ENCODE results near the gene PHACTR1.

The PHACTR1 gene

GRCh38 chr6:13172291-13172690 lies 455.7 kb downstream of the PHACTR1 start:
- no peak for DNase-seq

- DNase-seq: no peak
Observed at GRCh38 chr6:13175087-13175486, 458.5 kb downstream of the PHACTR1 start.

DNA sequence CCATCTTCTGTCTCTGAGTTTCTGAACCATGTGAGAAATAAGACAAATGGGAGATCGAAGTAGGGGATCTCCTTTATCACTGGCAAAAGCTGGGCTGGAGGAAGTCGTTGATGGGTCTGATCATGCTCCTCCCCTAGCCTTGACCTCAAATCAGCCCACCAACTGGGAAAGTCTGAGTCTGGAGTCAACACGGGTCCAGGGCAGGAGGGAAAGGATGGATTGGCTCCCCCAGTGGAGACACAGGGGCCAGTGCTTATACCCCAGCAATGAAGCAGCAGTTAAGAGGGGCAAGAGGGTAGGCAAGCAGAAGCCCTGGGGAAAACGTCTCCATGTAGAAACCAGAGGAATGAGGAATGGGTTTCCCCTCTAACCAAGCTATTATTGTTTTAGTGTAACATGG lies 459.2 kb downstream of the PHACTR1 start:
- DNase-seq: no peak

- no peak for DNase-seq
Observed at GRCh38 chr6:13177664-13178063, 461.1 kb downstream of the PHACTR1 start.

DNA sequence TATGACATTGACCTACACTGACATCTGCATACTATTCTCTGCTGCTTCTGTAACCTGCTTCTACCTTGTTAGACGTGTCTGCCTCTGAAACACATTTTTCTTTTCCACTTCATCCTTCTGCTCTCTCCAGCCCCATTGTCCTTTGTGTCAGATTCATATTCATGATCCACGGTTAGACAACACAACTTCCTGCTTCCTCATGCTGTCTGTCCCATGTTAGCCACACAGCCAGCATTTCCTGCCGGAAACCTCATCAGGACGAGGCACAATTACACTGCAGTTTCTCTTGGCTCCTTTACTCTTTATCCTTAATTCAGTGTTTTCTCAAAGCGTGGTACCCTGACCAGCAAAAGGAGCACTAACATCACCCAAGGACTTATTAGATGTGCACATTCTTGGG lies 461.5 kb downstream of the PHACTR1 start:
- no peak for DNase-seq

DNA sequence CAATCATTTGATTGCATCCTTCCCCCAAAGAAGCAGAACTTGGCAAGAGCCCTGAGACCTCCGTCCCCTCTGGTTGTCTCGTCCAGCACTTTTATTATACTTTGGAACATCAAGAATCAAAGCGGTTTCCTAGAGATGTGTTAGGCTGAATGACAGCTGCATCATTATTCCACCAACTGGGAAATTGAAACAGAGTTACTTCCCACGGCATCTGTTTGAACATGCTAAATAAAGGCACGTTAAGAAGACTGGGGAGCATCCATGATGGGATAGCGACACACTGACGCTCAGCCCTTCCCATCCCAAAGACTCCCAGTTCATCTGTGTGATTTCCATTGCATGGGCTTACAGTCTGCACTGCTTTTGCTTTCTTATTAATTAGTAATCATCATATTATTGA lies 464.0 kb downstream of the PHACTR1 start:
- DNase-seq: no peak

DNA sequence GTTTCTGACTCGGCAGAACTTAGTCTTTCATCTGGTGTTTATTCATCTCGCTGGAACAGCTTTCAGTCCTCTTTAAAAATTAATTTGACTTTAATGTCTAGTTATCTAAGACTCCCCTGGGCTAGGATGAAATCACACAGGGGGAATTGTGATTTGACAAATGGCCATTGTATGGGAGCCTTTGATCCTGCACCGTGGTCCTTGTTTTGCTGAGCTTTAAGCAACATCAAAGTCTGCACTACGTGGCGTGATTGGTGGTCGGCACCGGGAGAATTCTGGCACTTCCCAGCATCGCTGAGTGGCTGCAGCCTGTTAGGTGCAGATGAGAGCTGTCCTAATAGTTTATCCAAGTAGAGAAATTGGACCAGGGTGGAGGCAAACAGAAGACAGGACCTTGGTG lies 464.8 kb downstream of the PHACTR1 start:
- no peak for DNase-seq

DNA sequence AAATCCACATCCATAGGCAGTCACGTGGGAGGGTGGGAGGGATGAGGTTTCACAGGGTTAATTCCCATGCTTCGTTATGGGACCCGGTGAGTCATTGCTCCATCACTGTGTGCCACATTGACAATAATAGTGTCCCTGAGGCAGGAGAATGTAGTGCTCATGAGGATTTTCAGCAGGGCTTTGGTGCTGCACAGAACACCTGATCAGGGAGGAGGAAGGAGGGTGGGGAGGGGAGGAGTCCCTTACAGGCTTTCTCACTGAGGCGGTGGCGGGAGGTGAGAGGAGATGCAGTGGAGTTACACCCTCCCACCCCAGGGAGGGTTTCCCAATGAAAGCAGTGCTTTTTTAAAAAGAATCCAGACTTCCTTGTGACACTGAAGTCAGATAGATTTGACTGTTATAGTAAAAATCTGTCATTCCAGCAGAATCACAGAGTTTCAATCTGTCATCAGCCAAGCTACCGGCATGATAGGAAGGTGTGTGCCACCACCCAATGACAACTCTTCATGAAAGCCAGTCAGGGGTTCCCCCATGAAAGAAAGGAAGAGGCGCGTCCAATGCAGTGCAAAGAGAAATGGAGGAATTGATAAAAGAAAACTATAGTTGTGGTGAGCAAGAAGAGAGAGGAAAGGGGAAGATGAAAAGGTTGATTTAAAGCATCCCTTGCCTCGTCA lies 467.0 kb downstream of the PHACTR1 start:
- DNase-seq: no peak

DNA sequence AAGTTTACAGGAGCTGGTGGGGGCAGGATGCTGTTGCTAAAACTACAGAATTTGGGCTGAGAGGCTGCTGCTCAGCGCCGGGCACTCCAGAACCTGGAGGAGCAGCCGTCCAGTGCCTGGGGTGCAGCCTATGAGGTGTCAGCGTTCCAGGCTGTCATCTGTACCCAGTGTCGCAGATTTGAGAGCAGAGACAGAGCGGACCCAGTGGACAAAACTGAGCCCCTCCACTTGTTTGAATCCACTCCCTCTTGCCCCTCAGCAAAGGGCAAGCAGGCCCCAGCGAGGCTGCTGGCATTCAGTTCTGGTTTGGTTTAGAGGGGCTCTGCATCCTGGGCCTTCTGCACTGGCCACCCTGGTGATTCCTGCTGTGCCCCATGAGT lies 467.5 kb downstream of the PHACTR1 start:
- no peak for DNase-seq

- DNase-seq: no peak
Observed at GRCh38 chr6:13184547-13184946, 468.0 kb downstream of the PHACTR1 start.

- no peak for DNase-seq
Observed at GRCh38 chr6:13186861-13187260, 470.3 kb downstream of the PHACTR1 start.

DNA sequence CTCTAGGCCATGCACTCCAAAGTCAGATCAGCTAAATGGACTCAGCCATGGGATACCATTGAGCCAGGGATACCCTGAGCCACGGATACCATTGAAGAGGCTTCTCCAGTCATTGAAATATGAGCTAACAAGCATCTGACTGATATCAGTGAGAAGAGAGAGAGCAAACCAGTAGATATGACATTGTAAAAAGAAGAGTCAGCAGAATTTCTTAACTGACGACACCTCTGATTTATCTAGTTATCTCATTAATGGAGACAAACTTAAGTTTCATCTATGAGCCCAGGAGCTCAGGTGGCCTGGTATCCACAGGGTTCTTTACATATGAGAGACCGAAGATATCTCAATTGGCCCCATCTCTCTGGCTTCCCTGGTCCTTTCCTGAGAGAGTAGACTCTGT lies 471.1 kb downstream of the PHACTR1 start:
- no peak for DNase-seq

GRCh38 chr6:13188306-13188705 lies 471.7 kb downstream of the PHACTR1 start:
- DNase-seq: no peak

DNA sequence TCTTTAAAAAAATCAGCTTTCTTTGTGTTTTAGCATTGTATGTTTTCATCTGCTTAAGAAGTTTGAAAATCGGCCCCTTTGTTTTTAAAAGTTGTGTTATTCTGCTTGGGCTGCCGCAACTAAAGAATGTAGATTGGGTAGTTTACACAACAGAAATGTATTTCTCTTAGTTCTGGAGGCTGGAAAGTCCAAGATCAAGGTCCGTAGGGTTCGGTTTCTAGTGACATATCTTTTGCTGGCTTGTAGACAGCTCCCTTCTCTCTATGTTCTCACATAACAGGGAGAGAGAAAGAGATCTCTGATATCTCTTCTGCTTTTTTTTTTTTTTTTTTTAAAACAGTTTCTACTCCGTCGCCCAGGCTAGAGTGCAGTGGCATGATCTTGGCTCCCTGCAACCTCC lies 473.1 kb downstream of the PHACTR1 start:
- DNase-seq: no peak

DNA sequence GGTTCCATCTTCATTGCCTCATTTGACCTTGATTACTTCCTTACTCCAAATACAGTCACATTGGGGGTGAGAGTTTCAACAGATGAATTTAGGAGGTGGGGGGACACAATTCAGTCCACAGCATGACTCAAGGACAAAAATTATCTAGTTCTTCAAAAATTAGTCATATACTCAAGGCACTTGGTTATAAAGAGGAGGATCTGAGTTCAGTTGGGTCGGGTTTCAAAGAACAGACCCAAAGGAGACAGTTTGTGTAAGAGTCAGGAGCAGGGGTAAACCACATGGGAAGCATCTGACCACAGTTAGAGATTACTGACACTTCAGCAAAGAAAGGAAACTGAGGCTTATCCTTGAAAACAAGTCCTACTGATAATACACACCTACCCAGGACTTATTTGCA lies 473.8 kb downstream of the PHACTR1 start:
- DNase-seq: no peak

DNA sequence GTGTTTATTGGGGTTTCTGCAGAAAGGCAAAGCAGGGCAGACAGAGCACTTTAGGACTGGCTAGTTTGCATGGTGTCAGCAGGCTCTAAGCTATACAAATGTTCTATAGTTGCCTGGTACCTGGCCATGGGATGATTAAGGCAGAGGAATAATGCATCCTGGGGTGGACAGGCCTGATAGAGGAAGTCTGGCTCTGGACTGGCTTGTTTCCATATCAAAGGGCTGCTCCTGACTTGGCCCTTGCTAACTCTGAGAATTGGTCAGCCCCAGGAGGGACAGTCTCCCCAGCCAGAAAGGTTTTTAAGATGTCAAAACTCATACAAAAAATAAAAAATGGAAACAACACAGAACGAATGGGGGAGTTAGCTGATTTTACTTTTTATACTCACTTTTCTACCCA lies 474.9 kb downstream of the PHACTR1 start:
- DNase-seq: no peak

DNA sequence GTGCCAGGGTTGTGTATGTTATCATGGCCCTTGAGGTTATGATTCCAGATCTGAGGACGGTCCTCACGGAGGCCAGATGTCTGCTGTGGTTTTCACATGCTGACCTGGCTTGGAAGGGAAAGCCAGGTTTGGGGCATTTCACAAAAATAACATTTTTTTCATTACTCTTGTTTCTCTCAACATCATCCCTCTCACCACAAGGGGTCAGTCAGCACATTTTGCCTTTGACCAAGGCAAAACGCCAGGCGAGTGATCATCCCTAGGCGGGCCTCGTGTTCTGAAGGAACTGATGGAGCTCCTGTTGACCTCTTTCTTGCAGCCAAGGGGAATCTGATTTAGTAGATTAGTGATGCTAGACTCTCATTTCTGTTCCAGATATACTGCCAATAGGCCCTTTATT lies 478.3 kb downstream of the PHACTR1 start:
- DNase-seq: peak; percentile 13 to 48

DNA sequence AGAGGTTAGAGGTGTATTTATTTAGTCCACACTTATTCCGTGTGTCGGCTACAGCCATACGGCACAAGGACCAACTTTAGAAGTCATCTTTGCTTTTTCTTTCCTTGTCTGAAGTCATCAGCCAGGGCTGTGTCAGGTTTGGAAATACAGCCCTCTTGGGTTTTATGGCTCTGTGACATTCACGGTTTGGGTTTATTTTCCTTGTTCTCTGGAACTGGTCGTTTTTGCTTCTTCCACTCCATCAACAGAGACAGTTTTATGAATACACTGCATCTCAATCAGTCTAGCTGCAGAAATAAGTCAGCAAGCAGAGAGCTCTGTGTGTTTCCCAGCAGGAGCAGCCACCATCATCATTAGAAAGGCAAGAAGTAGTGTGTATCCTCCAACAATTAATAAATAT lies 479.2 kb downstream of the PHACTR1 start:
- no peak for DNase-seq

DNA sequence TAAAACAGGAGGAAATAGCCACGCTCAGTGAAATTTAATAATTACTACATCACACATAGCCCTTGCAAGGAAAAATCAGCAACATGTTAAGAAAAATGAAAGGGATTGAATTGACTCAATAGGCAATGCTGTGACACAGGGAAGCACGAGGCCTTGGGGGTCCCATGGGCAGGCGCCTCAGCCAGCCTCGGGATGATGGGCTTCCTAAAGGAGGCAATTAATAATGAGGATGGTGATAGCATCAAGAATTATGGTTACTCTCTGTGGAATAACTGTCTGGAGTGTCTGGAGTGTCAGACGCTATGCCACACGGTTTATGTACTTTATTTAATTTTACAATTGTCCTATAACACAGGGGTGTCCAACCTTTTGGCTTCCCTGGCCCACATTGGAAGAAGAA lies 481.6 kb downstream of the PHACTR1 start:
- DNase-seq: no peak

DNA sequence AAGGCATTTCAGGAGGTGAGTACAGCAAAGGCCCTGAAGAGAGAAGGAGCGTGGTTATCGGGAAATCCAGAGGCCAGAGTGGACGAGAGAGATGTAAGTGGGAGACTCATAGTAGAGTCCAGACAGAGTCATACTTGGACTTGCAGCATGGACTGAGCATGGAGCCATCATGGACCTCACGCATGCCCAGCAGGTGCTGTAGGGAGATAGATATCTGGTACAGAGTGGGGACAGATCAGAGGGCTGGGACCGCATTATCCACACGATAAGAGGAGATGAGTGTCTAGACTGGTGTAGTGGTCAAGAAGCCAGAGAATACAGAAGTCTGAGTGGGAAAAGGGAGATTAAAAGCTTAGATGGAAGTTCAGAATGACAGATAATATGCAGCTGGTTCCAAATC lies 484.8 kb downstream of the PHACTR1 start:
- no peak for DNase-seq

DNA sequence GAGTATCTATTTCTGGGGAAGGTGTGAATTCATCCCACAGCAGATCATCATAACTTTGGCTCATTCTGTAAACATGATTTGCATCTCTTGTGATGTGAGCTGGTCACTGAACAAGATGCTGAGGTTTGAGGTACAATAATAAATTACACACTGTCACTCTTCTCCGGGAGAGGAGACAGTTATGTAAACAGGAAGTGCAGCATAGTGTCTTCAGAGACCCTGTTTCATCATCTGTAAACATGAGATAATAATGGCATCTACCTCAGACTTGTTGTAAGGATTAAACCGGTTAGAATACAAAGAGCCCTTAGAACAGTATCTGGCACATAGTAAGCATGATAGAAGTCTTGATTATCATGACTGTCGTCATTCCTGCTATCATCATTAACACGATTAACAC lies 486.6 kb downstream of the PHACTR1 start:
- no peak for DNase-seq

- no peak for DNase-seq
Observed at GRCh38 chr6:13205106-13205505, 488.5 kb downstream of the PHACTR1 start.

GRCh38 chr6:13212096-13212495 lies 495.5 kb downstream of the PHACTR1 start:
- no peak for DNase-seq

GRCh38 chr6:13212538-13212937 lies 496.0 kb downstream of the PHACTR1 start:
- DNase-seq: no peak

GRCh38 chr6:13215390-13215789 lies 498.8 kb downstream of the PHACTR1 start:
- no peak for DNase-seq
